Cardiac muscle cell (in vitro differentiated cells and primary cell): Measurements from ENCODE around the gene TBC1D5. TPM values are rescaled to one million over a fixed set of nuclear protein-coding genes. Genes with fewer than 3 reads are reported as not detected.
"Not testable (repeated sequence)": the region's sequence is repeated elsewhere in the genome, so short reads cannot be mapped to it uniquely, and the experiment has no call there.

ENCODE experiments used
- DNase-seq, 2 donors: peaks; one replicate each; pipeline versions ENCODE4 v3.0.0 to v3.0.0-alpha.2; 2010 to 2017; ENCODE audit warnings: low read depth in 1 of 2, low spot score in 1 of 2
- H3K27ac ChIP-seq: fragments of 200-600 bp; sonication (generic); 2 replicates; pipeline ENCODE4 v1.5.1; 2016
- H3K27me3 ChIP-seq: fragments of 200-600 bp; sonication (generic); 2 replicates; pipeline ENCODE4 v1.6.0; 2016; ENCODE audit warnings: control low read depth
- H3K36me3 ChIP-seq: fragments of 200-600 bp; sonication (generic); 2 replicates; pipeline ENCODE4 v1.5.1; 2016; ENCODE audit warnings: control low read depth
- H3K4me1 ChIP-seq: fragments of 200-600 bp; sonication (generic); 2 replicates; pipeline ENCODE4 v1.8.1; 2017; ENCODE audit warnings: low read depth, mild to moderate bottlenecking, mixed run types
- H3K4me3 ChIP-seq: fragments of 200-600 bp; sonication (generic); 2 replicates; pipeline ENCODE4 v1.5.1; 2016; ENCODE audit warnings: mild to moderate bottlenecking
- H3K9me3 ChIP-seq: fragments of 200-600 bp; sonication (generic); 2 replicates; pipeline ENCODE4 v1.5.1; 2017; ENCODE audit warnings: low read depth, mild to moderate bottlenecking, control low read depth
- CTCF ChIP-seq: IDR thresholded peaks from 2 replicates; pipeline ENCODE4 v1.5.1; 2012; ENCODE audit warnings: low read depth, mild to moderate bottlenecking, low read length
- polyA plus RNA-seq: library from polyadenylated mRNA; unstranded; fragments of >200 nt; fragmentation: Nextera tagmentation; extraction: Ambion mirVana; gene quantifications from 2 replicates; pipeline ENCODE4 v1.2.1, GENCODE V29; 2016
- total RNA-seq: library from RNA; depleted of rRNA; stranded (reverse); fragments of >200 nt; gene quantifications from 2 replicates; pipeline ENCODE4 v1.2.3, GENCODE V29; 2016

Gene TBC1D5
- total and polyA plus RNA-seq, 2 experiments from 2014 or later, result 34.5 to 66.6 TPM

DNA sequence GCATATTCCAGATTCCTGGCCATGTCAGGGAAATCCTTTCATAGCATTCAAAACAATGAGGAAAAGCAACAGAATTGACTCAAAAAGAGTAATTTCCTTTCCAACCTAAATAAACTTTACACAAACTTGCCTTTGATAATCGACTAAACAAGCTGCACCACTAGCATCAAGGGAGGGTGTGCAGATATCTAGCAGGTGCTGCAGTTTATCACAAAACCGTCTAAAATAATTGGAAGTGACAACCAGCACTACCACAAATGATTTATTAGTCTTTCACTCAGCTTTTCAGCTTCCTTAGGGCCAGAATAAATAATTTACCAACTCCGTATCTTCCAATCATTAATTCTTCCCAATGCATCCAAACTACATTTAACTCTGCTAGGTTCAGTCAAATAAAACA is 71.7 kb downstream of the TBC1D5 start:
- DNase-seq, result no peak
- no peak for TF ChIP-seq CTCF
- no peaks in the 10 kb centered on the region for H3K36me3 ChIP-seq
- H3K27me3 ChIP-seq, result no peaks in the 10 kb centered on the region
- H3K4me3 ChIP-seq, result no peak overlapping the region
- no peaks in the 10 kb centered on the region for H3K9me3 ChIP-seq
- no peaks in the 10 kb centered on the region for H3K4me1 ChIP-seq
- H3K27ac ChIP-seq, result no peak overlapping the region

DNA sequence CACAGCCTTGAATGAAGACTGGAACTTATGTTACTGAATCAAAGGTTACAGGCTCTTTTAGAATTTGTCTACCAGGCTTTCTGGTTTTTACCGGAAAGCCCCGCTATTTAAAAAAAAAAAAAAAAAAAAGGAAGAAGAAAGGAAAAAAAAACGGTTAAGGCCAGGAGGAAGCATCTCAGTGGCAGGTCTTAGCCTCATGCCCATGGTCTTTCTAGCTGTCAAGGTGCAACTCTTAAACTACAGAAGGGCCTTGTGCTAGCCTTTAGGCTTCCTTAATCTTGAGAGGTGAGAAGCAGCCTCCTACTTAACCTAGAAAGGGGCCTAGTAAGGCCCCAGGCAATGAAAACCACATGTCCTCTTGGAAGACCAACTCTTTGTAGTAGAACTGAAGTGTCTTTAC is 77.5 kb downstream of the TBC1D5 start:
- no peak overlapping the region for H3K4me3 ChIP-seq
- DNase-seq, result no peak
- TF ChIP-seq CTCF, result no peak
- no peaks in the 10 kb centered on the region for H3K27me3 ChIP-seq
- H3K27ac ChIP-seq, result no peak overlapping the region
- H3K9me3 ChIP-seq, result no peaks in the 10 kb centered on the region
- H3K36me3 ChIP-seq, result no peaks in the 10 kb centered on the region
- H3K4me1 ChIP-seq, result peaks cover 10% of the 10 kb centered on the region

DNA sequence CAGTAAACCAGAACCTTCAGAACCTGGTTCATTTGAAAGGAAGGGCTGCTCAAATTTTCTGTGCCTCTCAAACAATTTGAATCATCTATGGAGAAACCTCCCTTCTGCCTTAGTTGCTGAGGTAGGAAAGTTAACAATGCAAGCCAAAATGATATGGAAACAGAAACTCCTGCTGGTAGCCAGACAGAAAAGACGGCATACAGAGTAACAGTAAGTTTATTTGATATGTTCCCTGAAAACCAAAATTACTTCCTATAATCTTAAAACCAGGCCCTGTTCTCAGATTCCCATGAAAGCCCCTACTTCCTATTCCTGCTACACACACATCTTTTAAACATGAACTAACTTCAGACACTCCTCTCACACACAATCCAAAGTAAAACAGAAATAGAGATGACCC is 86.2 kb downstream of the TBC1D5 start:
- no peak for DNase-seq
- Histone ChIP-seq H3K27me3 (no peaks in the 10 kb centered on the region), H3K9me3 (no peaks in the 10 kb centered on the region), H3K36me3 (no peaks in the 10 kb centered on the region), H3K4me1 (no peaks in the 10 kb centered on the region), H3K27ac (no peak overlapping the region), H3K4me3 (no peak overlapping the region)
- no peak for TF ChIP-seq CTCF

GRCh38 chr3:17655743-17656142 is 86.7 kb downstream of the TBC1D5 start:
- no peak overlapping the region for H3K4me3 ChIP-seq
- no peak for DNase-seq
- no peak for TF ChIP-seq CTCF
- no peaks in the 10 kb centered on the region for H3K9me3 ChIP-seq
- H3K27me3 ChIP-seq, result no peaks in the 10 kb centered on the region
- H3K27ac ChIP-seq, result no peak overlapping the region
- no peaks in the 10 kb centered on the region for H3K36me3 ChIP-seq
- no peaks in the 10 kb centered on the region for H3K4me1 ChIP-seq

GRCh38 chr3:17649748-17650147 is 92.7 kb downstream of the TBC1D5 start:
- not testable (repeated sequence) for H3K36me3 ChIP-seq, H3K27me3 ChIP-seq, H3K4me3 ChIP-seq, DNase-seq, H3K9me3 ChIP-seq, H3K27ac ChIP-seq, H3K4me1 ChIP-seq

GRCh38 chr3:17648630-17649355 is 93.6 kb downstream of the TBC1D5 start:
- DNase-seq, H3K36me3 ChIP-seq, H3K27ac ChIP-seq, H3K27me3 ChIP-seq, H3K4me1 ChIP-seq, H3K4me3 ChIP-seq, H3K9me3 ChIP-seq: not testable (repeated sequence)
